ENCODE data around the gene SEC16B. TPM values are rescaled to one million over a fixed set of nuclear protein-coding genes. Genes with fewer than 3 reads are reported as not detected.

Gene SEC16B
- total and polyA plus RNA-seq, 4 donors = 10.9 to 56.8 (median 29.4) TPM

- TF ChIP-seq REST (IDR thresholded peaks at IDR 0.05) = no peak
- TF ChIP-seq YY1 (IDR thresholded peaks at IDR 0.05) = no peak
- TF ChIP-seq TAF1 (conservative IDR thresholded peaks at IDR 0.05) = no peak
- no peak for TF ChIP-seq FOXA1 (IDR thresholded peaks at IDR 0.05)
- TF ChIP-seq FOXA2 (IDR thresholded peaks at IDR 0.05) = no peak
- TF ChIP-seq RXRA (IDR thresholded peaks at IDR 0.05) = no peak
- TF ChIP-seq RAD21 (IDR thresholded peaks at IDR 0.05) = no peak
Observed at GRCh38 chr1:177934461-177934860, 35.4 kb downstream of the SEC16B start (continued).

- WGBS = 81% methylated on average over 1 of the region's 1 CpG
- Histone ChIP-seq H3K27ac (ENCODE audit: low read depth in 1 of 2, low read length in 2 of 2) (no peak overlapping the region), H3K4me1 (ENCODE audit: control insufficient read depth in 4 of 4, insufficient read depth in 4 of 4, low read length in 3 of 4) (no peaks in the 10 kb centered on the region), H3K27me3 (ENCODE audit: control insufficient read depth in 4 of 4, insufficient read depth in 4 of 4, low read length in 3 of 4) (no peaks in the 10 kb centered on the region), H3K9me3 (ENCODE audit: control insufficient read depth in 4 of 4, low read length in 3 of 4) (no peaks in the 10 kb centered on the region), H3K9ac (ENCODE audit: low read depth in 1 of 2, low read length in 2 of 2) (no peak overlapping the region), H3K36me3 (ENCODE audit: control insufficient read depth in 4 of 4, insufficient read depth in 3 of 4, low read depth in 1 of 4, low read length in 3 of 4) (peaks cover 26 to 95% (median 78%) of the 10 kb centered on the region in 4 donors), H3K4me3 (ENCODE audit: low read depth in 1 of 3, low read length in 3 of 3) (no peak overlapping the region)
- TF ChIP-seq JUND (IDR thresholded peaks at IDR 0.05) = no peak
- no peak for TF ChIP-seq HNF4G (IDR thresholded peaks at IDR 0.05)
- no peak for TF ChIP-seq FOXA2 (IDR thresholded peaks at IDR 0.05)
- TF ChIP-seq EGR1 (IDR thresholded peaks at IDR 0.05; ENCODE audit: low read depth in 2 of 2) = no peak
- TF ChIP-seq RXRA (IDR thresholded peaks at IDR 0.05) = no peak
- no peak for TF ChIP-seq HNF4A (conservative IDR thresholded peaks at IDR 0.05)
- TF ChIP-seq NR2F2 (IDR thresholded peaks at IDR 0.05) = no peak
- TF ChIP-seq YY1 (IDR thresholded peaks at IDR 0.05) = no peak
- TF ChIP-seq MAX (IDR thresholded peaks at IDR 0.05) = no peak
- no peak for DNase-seq (ENCODE audit: low spot score)
Observed at GRCh38 chr1:177933881-177934280, 36.0 kb downstream of the SEC16B start.

GRCh38 chr1:177932123-177932522, 37.7 kb downstream of the SEC16B start:
- no peak overlapping the region for H3K4me3 ChIP-seq (ENCODE audit: low read depth in 1 of 3, low read length in 3 of 3)
- H3K4me1 ChIP-seq (ENCODE audit: control insufficient read depth in 4 of 4, insufficient read depth in 4 of 4, low read length in 3 of 4) = no peaks in the 10 kb centered on the region
- peaks cover 24 to 93% (median 75%) of the 10 kb centered on the region in 4 donors for H3K36me3 ChIP-seq (ENCODE audit: control insufficient read depth in 4 of 4, insufficient read depth in 3 of 4, low read depth in 1 of 4, low read length in 3 of 4)
- no peaks in the 10 kb centered on the region for H3K27me3 ChIP-seq (ENCODE audit: control insufficient read depth in 4 of 4, insufficient read depth in 4 of 4, low read length in 3 of 4)
- no peak overlapping the region for H3K27ac ChIP-seq (ENCODE audit: low read depth in 1 of 2, low read length in 2 of 2)
- no peaks in the 10 kb centered on the region for H3K9me3 ChIP-seq (ENCODE audit: control insufficient read depth in 4 of 4, low read length in 3 of 4)
- TF ChIP-seq ZBTB33 (IDR thresholded peaks at IDR 0.05) = no peak
- TF ChIP-seq REST (IDR thresholded peaks at IDR 0.05) = no peak
- no peak for TF ChIP-seq RAD21 (IDR thresholded peaks at IDR 0.05)
- no peak for TF ChIP-seq FOXA1 (IDR thresholded peaks at IDR 0.05)
- TF ChIP-seq CTCF (IDR thresholded peaks at IDR 0.05; ENCODE audit: low read depth, low read length, missing input control) = no peak
- TF ChIP-seq HNF4G (IDR thresholded peaks at IDR 0.05) = no peak
- no peak for TF ChIP-seq GABPA (IDR thresholded peaks at IDR 0.05 in 1 of 2, conservative IDR thresholded peaks at IDR 0.05 in 1 of 2)
- TF ChIP-seq TAF1 (conservative IDR thresholded peaks at IDR 0.05) = no peak
- no peak for TF ChIP-seq EGR1 (IDR thresholded peaks at IDR 0.05; ENCODE audit: low read depth in 2 of 2)
- WGBS = 95% methylated on average over 8 of the region's 8 CpGs
- H3K9ac ChIP-seq (ENCODE audit: low read depth in 1 of 2, low read length in 2 of 2) = no peak overlapping the region
- no peak for DNase-seq (ENCODE audit: low spot score)

Measured in liver (tissue), 9 donors.